ENCODE measurements around the gene SMC1B.

SMC1B gene

DNA sequence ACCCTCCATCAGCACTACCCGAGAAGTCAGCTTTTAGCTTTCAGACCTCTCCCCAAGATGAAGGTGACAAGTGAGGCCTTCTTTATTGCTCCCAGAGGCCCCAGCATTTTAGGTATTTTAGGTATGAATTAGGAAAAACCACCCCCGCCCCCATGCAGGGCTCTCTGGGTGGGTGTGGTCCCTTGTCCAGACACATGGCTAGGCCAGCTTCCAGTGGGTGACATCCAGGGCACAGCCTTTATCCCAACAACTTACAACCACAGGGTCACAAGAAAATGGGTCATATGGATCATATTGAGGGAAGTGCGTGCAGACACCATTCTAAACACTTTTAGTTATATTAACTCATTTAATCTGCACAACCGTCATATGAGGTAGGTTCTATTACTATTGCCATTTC, 42.2 kb upstream of the SMC1B start:
- DNase-seq (ENCODE audit: low read depth) = no peak
- H3K4me3 ChIP-seq (ENCODE audit: low read depth, low read length) = no peak overlapping the region
- in situ Hi-C loops (cut with HindIII; ENCODE audit: low sequenced_read_pairs) = no loop called here
- TF ChIP-seq, protein P1, sequence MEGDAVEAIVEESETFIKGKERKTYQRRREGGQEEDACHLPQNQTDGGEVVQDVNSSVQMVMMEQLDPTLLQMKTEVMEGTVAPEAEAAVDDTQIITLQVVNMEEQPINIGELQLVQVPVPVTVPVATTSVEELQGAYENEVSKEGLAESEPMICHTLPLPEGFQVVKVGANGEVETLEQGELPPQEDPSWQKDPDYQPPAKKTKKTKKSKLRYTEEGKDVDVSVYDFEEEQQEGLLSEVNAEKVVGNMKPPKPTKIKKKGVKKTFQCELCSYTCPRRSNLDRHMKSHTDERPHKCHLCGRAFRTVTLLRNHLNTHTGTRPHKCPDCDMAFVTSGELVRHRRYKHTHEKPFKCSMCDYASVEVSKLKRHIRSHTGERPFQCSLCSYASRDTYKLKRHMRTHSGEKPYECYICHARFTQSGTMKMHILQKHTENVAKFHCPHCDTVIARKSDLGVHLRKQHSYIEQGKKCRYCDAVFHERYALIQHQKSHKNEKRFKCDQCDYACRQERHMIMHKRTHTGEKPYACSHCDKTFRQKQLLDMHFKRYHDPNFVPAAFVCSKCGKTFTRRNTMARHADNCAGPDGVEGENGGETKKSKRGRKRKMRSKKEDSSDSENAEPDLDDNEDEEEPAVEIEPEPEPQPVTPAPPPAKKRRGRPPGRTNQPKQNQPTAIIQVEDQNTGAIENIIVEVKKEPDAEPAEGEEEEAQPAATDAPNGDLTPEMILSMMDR (IDR thresholded peaks at IDR 0.05; ENCODE audit: low read depth, low read length, missing control alignments) = no peak

DNA sequence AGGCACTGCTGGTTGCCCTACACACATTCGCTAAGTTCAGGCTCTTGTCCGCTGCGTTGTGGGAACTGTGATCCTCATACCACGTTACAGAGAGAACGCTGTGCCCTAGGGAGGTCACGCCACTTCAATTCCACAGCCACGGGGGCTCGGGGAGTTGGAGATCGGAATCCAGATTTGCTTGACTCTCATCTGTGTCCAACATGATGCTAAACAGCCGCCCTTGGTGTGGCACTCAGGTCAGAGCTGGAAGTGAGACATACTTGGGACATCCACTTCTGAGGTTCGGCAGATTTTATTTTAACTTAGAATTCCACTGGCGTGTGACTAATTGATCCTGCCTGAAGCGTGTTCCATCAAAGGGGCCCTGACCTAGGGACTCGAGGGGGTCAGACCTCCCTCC, 41.8 kb upstream of the SMC1B start:
- in situ Hi-C loops (cut with HindIII; ENCODE audit: low sequenced_read_pairs) = no loop called here

DNA sequence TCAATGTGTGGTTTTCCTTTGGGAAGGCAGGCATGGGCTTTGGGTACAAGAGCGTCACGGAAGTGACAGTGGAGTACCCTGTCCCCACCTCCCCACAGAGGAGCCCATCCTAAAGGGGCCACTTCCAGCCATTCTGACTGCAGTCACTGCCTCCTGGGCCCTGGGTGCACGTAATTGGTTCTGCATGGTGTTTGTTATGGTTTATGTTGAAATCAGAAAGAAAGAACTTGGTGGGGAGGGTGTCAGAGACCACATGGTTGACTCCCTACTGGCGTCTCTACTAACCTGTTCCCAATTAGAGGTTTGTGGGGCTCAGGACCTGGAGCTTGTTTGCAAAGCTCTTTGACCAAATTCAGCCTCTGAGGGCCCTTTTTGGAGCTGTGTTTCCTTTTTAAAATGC, 40.9 kb upstream of the SMC1B start:
- in situ Hi-C loops (cut with HindIII; ENCODE audit: low sequenced_read_pairs) = no loop called here

More for the DNA sequence above, 41.8 kb upstream of the SMC1B start:
- no peak for DNase-seq (ENCODE audit: low read depth)
- no peak overlapping the region for H3K4me3 ChIP-seq (ENCODE audit: low read depth, low read length)
- TF ChIP-seq, protein P1 (IDR thresholded peaks at IDR 0.05; ENCODE audit: low read depth, low read length, missing control alignments) = no peak

DNA sequence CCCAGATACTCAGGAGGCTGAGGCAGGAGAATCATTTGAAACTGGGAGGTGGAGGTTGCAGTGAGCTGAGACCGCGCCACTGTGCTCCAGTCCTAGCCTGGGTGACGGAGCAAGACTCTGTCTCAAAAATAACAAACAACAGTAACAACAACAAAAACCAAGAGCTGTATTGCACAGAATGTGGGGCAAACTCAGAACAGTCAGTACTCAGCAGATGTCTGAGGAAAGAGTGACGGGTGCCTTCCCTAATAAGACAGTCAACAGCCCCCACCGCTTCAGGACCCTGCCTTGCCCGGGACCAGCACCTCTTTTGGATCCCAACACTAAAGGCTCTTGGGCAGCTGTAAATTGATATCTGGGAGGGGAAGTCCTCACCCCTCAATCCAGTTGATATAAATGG, 40.4 kb upstream of the SMC1B start:
- no peak for DNase-seq (ENCODE audit: low read depth)
- H3K4me3 ChIP-seq (ENCODE audit: low read depth, low read length) = no peak overlapping the region
- in situ Hi-C loops (cut with HindIII; ENCODE audit: low sequenced_read_pairs) = no loop called here
- TF ChIP-seq, protein P1 (IDR thresholded peaks at IDR 0.05; ENCODE audit: low read depth, low read length, missing control alignments) = no peak

More for the DNA sequence above, 40.9 kb upstream of the SMC1B start:
- TF ChIP-seq, protein P1 (IDR thresholded peaks at IDR 0.05; ENCODE audit: low read depth, low read length, missing control alignments) = no peak
- DNase-seq (ENCODE audit: low read depth) = no peak
- no peak overlapping the region for H3K4me3 ChIP-seq (ENCODE audit: low read depth, low read length)

DNA sequence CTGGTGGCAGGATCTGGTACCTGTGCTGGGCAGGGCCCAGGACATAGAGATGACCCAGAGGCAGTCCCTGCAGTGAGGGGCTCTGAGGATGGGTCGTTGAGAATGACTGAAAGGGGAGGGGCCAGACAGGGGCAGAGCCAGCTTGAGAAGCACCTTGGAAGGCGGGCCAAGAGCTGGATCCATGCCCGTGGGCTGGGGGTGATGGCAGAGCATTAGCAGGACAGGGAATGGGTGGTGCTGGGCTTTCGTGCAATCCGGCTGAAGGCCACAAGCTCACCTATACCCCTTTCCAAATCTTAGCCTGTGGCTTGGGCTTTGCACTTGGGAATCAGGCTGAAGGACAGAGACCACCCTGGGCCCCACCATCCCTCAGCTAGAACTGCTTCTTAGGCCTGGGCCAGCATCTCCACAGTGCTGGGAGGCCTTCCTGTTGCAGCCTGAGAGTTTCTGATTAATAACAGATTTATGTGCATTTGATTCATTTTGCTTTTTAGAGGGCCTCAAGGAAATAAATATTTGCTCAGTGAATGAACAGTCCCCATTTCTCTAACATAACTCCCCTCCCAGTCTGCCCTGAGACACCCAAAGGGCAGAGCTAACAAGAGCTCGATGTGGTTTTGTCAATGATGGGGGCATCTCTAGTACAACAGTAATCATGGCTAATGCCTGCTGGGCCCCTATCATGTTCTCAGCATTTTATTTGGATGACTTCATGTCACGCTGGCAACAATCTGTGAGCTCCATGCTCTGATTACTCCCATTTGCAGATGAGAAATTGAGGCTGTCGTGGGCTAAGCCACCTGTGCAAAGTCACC, 39.4 kb upstream of the SMC1B start:
- in situ Hi-C loops (cut with HindIII; ENCODE audit: low sequenced_read_pairs) = no loop called here
- H3K4me3 ChIP-seq (ENCODE audit: low read depth, low read length) = no peak overlapping the region
- no peak for DNase-seq (ENCODE audit: low read depth)
- TF ChIP-seq, protein P1 (IDR thresholded peaks at IDR 0.05; ENCODE audit: low read depth, low read length, missing control alignments) = no peak

DNA sequence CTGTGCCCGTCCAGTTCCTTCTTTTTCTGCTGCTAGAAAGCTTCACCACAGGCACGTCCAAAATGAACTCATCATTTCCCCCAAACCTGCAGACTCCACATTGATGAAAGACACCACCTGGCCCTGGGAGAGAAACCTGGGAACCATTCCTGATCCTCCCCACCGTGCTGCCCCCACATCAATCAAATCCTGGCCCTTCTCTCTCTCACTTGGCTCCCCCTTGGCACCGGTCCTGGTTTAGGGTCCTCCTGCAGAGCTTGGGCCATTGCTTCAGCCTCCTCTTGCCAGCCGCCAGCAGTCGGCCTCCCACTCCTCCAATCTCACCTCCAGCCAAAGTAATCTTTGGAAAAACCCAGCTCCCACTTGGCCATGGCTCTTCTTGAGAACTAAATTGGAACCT, 38.6 kb upstream of the SMC1B start:
- H3K4me3 ChIP-seq (ENCODE audit: low read depth, low read length) = no peak overlapping the region
- TF ChIP-seq, protein P1 (IDR thresholded peaks at IDR 0.05; ENCODE audit: low read depth, low read length, missing control alignments) = no peak
- no peak for DNase-seq (ENCODE audit: low read depth)
- in situ Hi-C loops (cut with HindIII; ENCODE audit: low sequenced_read_pairs) = no loop called here

All from astrocyte of the cerebellum (primary cell).